ENCODE results near the gene LRRC40.

The LRRC40 gene

DNA sequence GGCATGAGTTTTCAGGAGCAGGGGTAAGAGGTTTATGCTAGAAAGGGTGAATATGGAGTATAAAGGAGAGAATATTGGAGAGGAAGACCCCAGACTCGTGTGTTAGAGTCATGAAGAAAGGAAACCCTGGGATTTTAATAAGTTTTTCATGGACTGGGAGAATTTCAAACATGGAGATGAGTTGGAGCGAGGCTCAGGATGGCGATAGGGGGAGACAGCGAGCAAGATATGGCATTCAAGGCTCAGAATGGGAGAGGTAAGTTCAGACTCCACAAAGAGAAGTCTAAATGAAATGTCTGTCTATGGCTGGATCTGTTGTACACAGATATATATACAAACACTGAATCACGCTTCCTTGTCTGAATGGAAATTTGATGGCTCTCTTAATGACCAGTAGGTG lies 92.5 kb downstream of the LRRC40 start:
- no peak for DNase-seq (ENCODE audit: low read depth in 1 of 2, low spot score in 1 of 2)
- no peaks in the 10 kb centered on the region for H3K27me3 ChIP-seq (ENCODE audit: insufficient read depth, poor library complexity, severe bottlenecking)
- TF ChIP-seq, protein P1, sequence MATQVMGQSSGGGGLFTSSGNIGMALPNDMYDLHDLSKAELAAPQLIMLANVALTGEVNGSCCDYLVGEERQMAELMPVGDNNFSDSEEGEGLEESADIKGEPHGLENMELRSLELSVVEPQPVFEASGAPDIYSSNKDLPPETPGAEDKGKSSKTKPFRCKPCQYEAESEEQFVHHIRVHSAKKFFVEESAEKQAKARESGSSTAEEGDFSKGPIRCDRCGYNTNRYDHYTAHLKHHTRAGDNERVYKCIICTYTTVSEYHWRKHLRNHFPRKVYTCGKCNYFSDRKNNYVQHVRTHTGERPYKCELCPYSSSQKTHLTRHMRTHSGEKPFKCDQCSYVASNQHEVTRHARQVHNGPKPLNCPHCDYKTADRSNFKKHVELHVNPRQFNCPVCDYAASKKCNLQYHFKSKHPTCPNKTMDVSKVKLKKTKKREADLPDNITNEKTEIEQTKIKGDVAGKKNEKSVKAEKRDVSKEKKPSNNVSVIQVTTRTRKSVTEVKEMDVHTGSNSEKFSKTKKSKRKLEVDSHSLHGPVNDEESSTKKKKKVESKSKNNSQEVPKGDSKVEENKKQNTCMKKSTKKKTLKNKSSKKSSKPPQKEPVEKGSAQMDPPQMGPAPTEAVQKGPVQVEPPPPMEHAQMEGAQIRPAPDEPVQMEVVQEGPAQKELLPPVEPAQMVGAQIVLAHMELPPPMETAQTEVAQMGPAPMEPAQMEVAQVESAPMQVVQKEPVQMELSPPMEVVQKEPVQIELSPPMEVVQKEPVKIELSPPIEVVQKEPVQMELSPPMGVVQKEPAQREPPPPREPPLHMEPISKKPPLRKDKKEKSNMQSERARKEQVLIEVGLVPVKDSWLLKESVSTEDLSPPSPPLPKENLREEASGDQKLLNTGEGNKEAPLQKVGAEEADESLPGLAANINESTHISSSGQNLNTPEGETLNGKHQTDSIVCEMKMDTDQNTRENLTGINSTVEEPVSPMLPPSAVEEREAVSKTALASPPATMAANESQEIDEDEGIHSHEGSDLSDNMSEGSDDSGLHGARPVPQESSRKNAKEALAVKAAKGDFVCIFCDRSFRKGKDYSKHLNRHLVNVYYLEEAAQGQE (IDR thresholded peaks at IDR 0.05; ENCODE audit: insufficient replicate concordance, low read depth), result no peak
- TF ChIP-seq SPI1 (IDR thresholded peaks at IDR 0.05; ENCODE audit: borderline replicate concordance, low read depth), result no peak
- TF ChIP-seq GABPA (IDR thresholded peaks at IDR 0.05; ENCODE audit: low read depth), result no peak
- TF ChIP-seq, protein P2, sequence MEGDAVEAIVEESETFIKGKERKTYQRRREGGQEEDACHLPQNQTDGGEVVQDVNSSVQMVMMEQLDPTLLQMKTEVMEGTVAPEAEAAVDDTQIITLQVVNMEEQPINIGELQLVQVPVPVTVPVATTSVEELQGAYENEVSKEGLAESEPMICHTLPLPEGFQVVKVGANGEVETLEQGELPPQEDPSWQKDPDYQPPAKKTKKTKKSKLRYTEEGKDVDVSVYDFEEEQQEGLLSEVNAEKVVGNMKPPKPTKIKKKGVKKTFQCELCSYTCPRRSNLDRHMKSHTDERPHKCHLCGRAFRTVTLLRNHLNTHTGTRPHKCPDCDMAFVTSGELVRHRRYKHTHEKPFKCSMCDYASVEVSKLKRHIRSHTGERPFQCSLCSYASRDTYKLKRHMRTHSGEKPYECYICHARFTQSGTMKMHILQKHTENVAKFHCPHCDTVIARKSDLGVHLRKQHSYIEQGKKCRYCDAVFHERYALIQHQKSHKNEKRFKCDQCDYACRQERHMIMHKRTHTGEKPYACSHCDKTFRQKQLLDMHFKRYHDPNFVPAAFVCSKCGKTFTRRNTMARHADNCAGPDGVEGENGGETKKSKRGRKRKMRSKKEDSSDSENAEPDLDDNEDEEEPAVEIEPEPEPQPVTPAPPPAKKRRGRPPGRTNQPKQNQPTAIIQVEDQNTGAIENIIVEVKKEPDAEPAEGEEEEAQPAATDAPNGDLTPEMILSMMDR (IDR thresholded peaks at IDR 0.05; ENCODE audit: insufficient read depth, low read length), result no peak
- no peak for TF ChIP-seq POLR2AphosphoS5 (IDR thresholded peaks at IDR 0.05; ENCODE audit: low read depth)
- H3K4me3 ChIP-seq (replicated peaks; ENCODE audit: insufficient read depth, low read length), result no peak overlapping the region
- H3K27ac ChIP-seq (replicated peaks), result no peak overlapping the region

DNA sequence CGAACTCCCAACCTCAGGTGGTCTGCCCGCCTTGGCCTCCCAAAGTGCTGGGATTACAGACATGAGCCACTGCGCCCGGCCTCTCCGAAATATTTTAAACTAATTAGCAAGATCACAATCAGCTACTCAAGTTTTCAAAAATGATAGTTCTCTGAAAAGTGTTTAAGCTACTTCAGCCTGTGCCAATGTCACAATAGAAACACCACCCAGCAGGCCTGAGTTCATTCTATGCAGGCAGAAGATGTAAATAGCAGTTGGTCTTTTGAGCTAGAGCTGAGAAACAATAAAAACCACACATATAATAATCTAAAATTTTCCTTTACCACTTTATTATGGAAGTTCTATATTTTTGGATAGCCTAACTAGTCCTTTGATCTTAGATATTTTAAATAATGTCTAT lies 96.1 kb downstream of the LRRC40 start:
- no peak for DNase-seq (ENCODE audit: low read depth in 1 of 2, low spot score in 1 of 2)
- H3K27me3 ChIP-seq (ENCODE audit: insufficient read depth, poor library complexity, severe bottlenecking), result no peaks in the 10 kb centered on the region
- TF ChIP-seq, protein P2 (IDR thresholded peaks at IDR 0.05; ENCODE audit: insufficient read depth, low read length), result no peak
- TF ChIP-seq, protein P1 (IDR thresholded peaks at IDR 0.05; ENCODE audit: insufficient replicate concordance, low read depth), result no peak
- no peak for TF ChIP-seq POLR2AphosphoS5 (IDR thresholded peaks at IDR 0.05; ENCODE audit: low read depth)
- no peak for TF ChIP-seq GABPA (IDR thresholded peaks at IDR 0.05; ENCODE audit: low read depth)
- no peak for TF ChIP-seq SPI1 (IDR thresholded peaks at IDR 0.05; ENCODE audit: borderline replicate concordance, low read depth)
- H3K4me3 ChIP-seq (replicated peaks; ENCODE audit: insufficient read depth, low read length), result no peak overlapping the region
- H3K27ac ChIP-seq (replicated peaks), result no peak overlapping the region

DNA sequence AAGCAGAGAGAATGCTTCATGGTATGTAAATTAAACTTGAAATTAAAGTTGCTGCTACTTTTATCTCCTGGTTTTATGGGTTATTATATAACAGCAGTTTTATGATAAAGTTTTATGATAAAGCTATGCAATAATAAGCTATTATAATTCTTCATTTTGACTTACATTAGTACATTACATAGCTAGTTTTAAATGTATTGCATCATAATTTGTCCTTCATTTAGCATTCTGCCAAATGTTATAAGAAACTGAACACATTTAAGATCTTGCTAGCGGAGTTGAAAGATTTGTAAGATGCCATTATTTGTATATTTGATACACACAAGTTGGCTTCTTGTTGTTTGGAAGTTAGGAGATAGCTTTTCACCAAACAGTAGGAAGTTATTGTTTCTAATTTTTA lies 101.6 kb downstream of the LRRC40 start:
- H3K27me3 ChIP-seq (ENCODE audit: insufficient read depth, poor library complexity, severe bottlenecking), result no peaks in the 10 kb centered on the region
- no peak overlapping the region for H3K27ac ChIP-seq (replicated peaks)
- no peak overlapping the region for H3K4me3 ChIP-seq (replicated peaks; ENCODE audit: insufficient read depth, low read length)
- no peak for DNase-seq (ENCODE audit: low read depth in 1 of 2, low spot score in 1 of 2)
- TF ChIP-seq, protein P1 (IDR thresholded peaks at IDR 0.05; ENCODE audit: insufficient replicate concordance, low read depth), result no peak
- TF ChIP-seq SPI1 (IDR thresholded peaks at IDR 0.05; ENCODE audit: borderline replicate concordance, low read depth) (no peak), POLR2AphosphoS5 (IDR thresholded peaks at IDR 0.05; ENCODE audit: low read depth) (no peak), GABPA (IDR thresholded peaks at IDR 0.05; ENCODE audit: low read depth) (no peak)
- TF ChIP-seq, protein P2 (IDR thresholded peaks at IDR 0.05; ENCODE audit: insufficient read depth, low read length), result no peak

All from HL-60 (cell line).